Measurements from ENCODE around the gene ITGA8. TPM values are rescaled to one million over a fixed set of nuclear protein-coding genes. Genes with fewer than 3 reads are reported as not detected.
"Not testable (repeated sequence)": the region's sequence is repeated elsewhere in the genome, so short reads cannot be mapped to it uniquely, and the experiment has no call there.

ITGA8 gene
- total RNA-seq, 1 donor from 2014 or later = 1.1 TPM

GRCh38 chr10:15636446-15636845, 83.3 kb downstream of the ITGA8 start:
- ATAC-seq (ENCODE audit: poor library complexity) (no peak), DNase-seq (no peak)
- intact Hi-C loops (cut with DNase I) = no loop called here

- intact Hi-C loops (cut with DNase I) = no loop called here
- DNase-seq (no peak), ATAC-seq (ENCODE audit: poor library complexity) (no peak)
Measured at GRCh38 chr10:15632456-15633091, 87.1 kb downstream of the ITGA8 start.

GRCh38 chr10:15631205-15631604, 88.5 kb downstream of the ITGA8 start:
- ATAC-seq (ENCODE audit: poor library complexity); intact Hi-C loops (cut with DNase I); DNase-seq: not testable (repeated sequence)

- intact Hi-C loops (cut with DNase I) = no loop called here
- ATAC-seq (ENCODE audit: poor library complexity) (no peak), DNase-seq (no peak)
Measured at GRCh38 chr10:15630353-15630752, 89.4 kb downstream of the ITGA8 start.

GRCh38 chr10:15627617-15628196, 92.0 kb downstream of the ITGA8 start:
- no peak for ATAC-seq (ENCODE audit: poor library complexity)
- intact Hi-C loops (cut with DNase I) = no loop called here

GRCh38 chr10:15626937-15627336, 92.8 kb downstream of the ITGA8 start:
- DNase-seq (no peak), ATAC-seq (ENCODE audit: poor library complexity) (no peak)
- intact Hi-C loops (cut with DNase I) = no loop called here

More at GRCh38 chr10:15627617-15628196, 92.0 kb downstream of the ITGA8 start:
- DNase-seq = no peak

GRCh38 chr10:15625261-15625660, 94.5 kb downstream of the ITGA8 start:
- no peak for DNase-seq
- ATAC-seq (ENCODE audit: poor library complexity) = no peak
- intact Hi-C loops (cut with DNase I) = no loop called here

- peak; percentile 36 for ATAC-seq (ENCODE audit: poor library complexity)
- DNase-seq = no peak
- intact Hi-C loops (cut with DNase I) = no loop called here
Measured at GRCh38 chr10:15624401-15625196, 95.1 kb downstream of the ITGA8 start.

GRCh38 chr10:15620836-15621515, 98.7 kb downstream of the ITGA8 start:
- ATAC-seq (ENCODE audit: poor library complexity) = no peak
- no peak for DNase-seq
- intact Hi-C loops (cut with DNase I) = no loop called here

- intact Hi-C loops (cut with DNase I) = no loop called here
- ATAC-seq (ENCODE audit: poor library complexity) (no peak), DNase-seq (no peak)
Measured at GRCh38 chr10:15620337-15620736, 99.4 kb downstream of the ITGA8 start.

- DNase-seq = no peak
- ATAC-seq (ENCODE audit: poor library complexity) = no peak
Measured at GRCh38 chr10:15609246-15609645, 110.5 kb downstream of the ITGA8 start.

GRCh38 chr10:15606377-15606776, 113.3 kb downstream of the ITGA8 start:
- intact Hi-C loops (cut with DNase I) = no loop called here
- ATAC-seq (ENCODE audit: poor library complexity) = no peak
- DNase-seq = no peak

More at GRCh38 chr10:15609246-15609645, 110.5 kb downstream of the ITGA8 start:
- intact Hi-C loops (cut with DNase I) = no loop called here

- no peak for ATAC-seq (ENCODE audit: poor library complexity)
- no peak for DNase-seq
- intact Hi-C loops (cut with DNase I) = no loop called here
Measured at GRCh38 chr10:15605740-15606369, 113.9 kb downstream of the ITGA8 start.

GRCh38 chr10:15603446-15604011, 116.2 kb downstream of the ITGA8 start:
- DNase-seq (no peak), ATAC-seq (ENCODE audit: poor library complexity) (no peak)
- intact Hi-C loops (cut with DNase I) = no loop called here

- intact Hi-C loops (cut with DNase I) = no loop called here
- DNase-seq (no peak), ATAC-seq (ENCODE audit: poor library complexity) (no peak)
Measured at GRCh38 chr10:15601819-15602218, 117.9 kb downstream of the ITGA8 start.

- ATAC-seq (ENCODE audit: poor library complexity) (no peak), DNase-seq (no peak)
- intact Hi-C loops (cut with DNase I) = no loop called here
Measured at GRCh38 chr10:15595260-15595659, 124.5 kb downstream of the ITGA8 start.

- intact Hi-C loops (cut with DNase I) = no loop called here
- DNase-seq (no peak), ATAC-seq (ENCODE audit: poor library complexity) (no peak)
Measured at GRCh38 chr10:15591937-15592336, 127.8 kb downstream of the ITGA8 start.

GRCh38 chr10:15591431-15591830, 128.3 kb downstream of the ITGA8 start:
- DNase-seq = no peak
- intact Hi-C loops (cut with DNase I) = no loop called here
- ATAC-seq (ENCODE audit: poor library complexity) = no peak
